Cardiac muscle cell (in vitro differentiated cells and primary cell): ENCODE measurements around the gene ZC3H7B. TPM values are rescaled to one million over a fixed set of nuclear protein-coding genes. Genes with fewer than 3 reads are reported as not detected.

ENCODE experiments used
- DNase-seq, 2 donors: peaks; one replicate each; pipeline versions ENCODE4 v3.0.0 to v3.0.0-alpha.2; 2010 to 2017; ENCODE audit warnings: low read depth in 1 of 2, low spot score in 1 of 2
- H3K27ac ChIP-seq: fragments of 200-600 bp; sonication (generic); 2 replicates; pipeline ENCODE4 v1.5.1; 2016
- H3K27me3 ChIP-seq: fragments of 200-600 bp; sonication (generic); 2 replicates; pipeline ENCODE4 v1.6.0; 2016; ENCODE audit warnings: control low read depth
- H3K36me3 ChIP-seq: fragments of 200-600 bp; sonication (generic); 2 replicates; pipeline ENCODE4 v1.5.1; 2016; ENCODE audit warnings: control low read depth
- H3K4me1 ChIP-seq: fragments of 200-600 bp; sonication (generic); 2 replicates; pipeline ENCODE4 v1.8.1; 2017; ENCODE audit warnings: low read depth, mild to moderate bottlenecking, mixed run types
- H3K4me3 ChIP-seq: fragments of 200-600 bp; sonication (generic); 2 replicates; pipeline ENCODE4 v1.5.1; 2016; ENCODE audit warnings: mild to moderate bottlenecking
- H3K9me3 ChIP-seq: fragments of 200-600 bp; sonication (generic); 2 replicates; pipeline ENCODE4 v1.5.1; 2017; ENCODE audit warnings: low read depth, mild to moderate bottlenecking, control low read depth
- polyA plus RNA-seq: library from polyadenylated mRNA; unstranded; fragments of >200 nt; fragmentation: Nextera tagmentation; extraction: Ambion mirVana; gene quantifications from 2 replicates; pipeline ENCODE4 v1.2.1, GENCODE V29; 2016
- total RNA-seq: library from RNA; depleted of rRNA; stranded (reverse); fragments of >200 nt; gene quantifications from 2 replicates; pipeline ENCODE4 v1.2.3, GENCODE V29; 2016
- TF ChIP-seq, protein P1 (sequence below): IDR thresholded peaks from 2 replicates; pipeline ENCODE4 v1.5.1; 2012; ENCODE audit warnings: low read depth, mild to moderate bottlenecking, low read length

ZC3H7B gene
- total and polyA plus RNA-seq, 2 experiments from 2014 or later: 7.2 to 65.9 TPM

DNA sequence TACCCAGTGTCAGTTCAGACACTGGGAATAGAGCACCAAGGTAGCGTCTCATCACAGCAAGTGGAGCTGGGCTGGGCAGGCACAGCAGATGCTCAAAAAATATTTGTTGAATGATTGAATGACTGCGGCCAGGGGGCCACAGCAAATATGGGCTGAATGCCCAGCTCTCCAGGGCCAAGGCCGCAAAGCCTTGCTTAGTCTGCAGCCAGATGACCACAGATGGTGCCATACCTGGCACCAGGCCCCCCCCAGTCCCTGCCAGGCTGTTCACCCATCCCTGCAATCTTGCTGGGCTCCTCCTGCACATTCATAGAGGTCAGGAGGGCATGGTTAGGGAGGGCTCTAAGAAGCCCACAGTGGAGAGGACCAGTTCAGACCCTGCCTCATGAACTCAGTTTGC is 32.9 kb downstream of the ZC3H7B start:
- DNase-seq: no peak
- TF ChIP-seq, protein P1, sequence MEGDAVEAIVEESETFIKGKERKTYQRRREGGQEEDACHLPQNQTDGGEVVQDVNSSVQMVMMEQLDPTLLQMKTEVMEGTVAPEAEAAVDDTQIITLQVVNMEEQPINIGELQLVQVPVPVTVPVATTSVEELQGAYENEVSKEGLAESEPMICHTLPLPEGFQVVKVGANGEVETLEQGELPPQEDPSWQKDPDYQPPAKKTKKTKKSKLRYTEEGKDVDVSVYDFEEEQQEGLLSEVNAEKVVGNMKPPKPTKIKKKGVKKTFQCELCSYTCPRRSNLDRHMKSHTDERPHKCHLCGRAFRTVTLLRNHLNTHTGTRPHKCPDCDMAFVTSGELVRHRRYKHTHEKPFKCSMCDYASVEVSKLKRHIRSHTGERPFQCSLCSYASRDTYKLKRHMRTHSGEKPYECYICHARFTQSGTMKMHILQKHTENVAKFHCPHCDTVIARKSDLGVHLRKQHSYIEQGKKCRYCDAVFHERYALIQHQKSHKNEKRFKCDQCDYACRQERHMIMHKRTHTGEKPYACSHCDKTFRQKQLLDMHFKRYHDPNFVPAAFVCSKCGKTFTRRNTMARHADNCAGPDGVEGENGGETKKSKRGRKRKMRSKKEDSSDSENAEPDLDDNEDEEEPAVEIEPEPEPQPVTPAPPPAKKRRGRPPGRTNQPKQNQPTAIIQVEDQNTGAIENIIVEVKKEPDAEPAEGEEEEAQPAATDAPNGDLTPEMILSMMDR: no peak

DNA sequence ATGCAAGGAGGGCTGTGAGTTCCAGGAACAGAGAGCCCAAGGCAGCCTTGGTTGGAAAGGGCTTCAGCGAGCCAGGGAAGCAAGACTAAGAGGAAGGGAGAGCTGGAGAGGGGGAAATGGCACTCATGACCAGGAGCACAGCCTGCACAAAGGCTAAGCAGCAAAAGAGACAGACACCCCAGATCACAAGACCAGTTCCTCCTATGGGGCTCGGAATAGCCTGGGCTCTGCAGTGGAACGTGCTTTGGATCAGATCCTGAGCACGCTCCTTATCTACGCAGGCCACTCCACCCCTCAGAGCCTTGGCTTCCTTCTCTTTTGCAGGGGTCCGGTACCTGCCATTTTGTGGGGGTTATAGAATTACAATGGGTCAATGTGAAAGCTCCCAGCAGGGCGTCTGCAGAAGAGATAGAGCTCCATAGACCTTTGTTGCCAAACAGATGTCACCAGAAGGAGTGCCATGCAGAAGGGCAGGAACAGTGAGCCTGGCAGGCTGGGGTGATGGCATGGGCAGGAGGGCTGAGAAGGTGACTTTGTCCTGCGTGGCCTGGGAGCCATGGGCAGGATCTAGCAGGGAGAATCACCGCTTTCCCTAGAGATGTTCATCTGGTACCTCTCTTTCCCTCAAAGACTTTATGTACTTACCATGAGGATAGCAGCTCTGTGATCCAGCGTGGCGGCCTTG is 33.8 kb downstream of the ZC3H7B start:
- Histone ChIP-seq H3K9me3 (no peaks in the 10 kb centered on the region), H3K4me1 (no peaks in the 10 kb centered on the region), H3K4me3 (no peak overlapping the region), H3K36me3 (peaks cover 25% of the 10 kb centered on the region), H3K27ac (no peak overlapping the region), H3K27me3 (no peaks in the 10 kb centered on the region)
- no peak for DNase-seq
- TF ChIP-seq, protein P1: no peak

More for the DNA sequence above, 32.9 kb downstream of the ZC3H7B start:
- H3K4me1 ChIP-seq: no peaks in the 10 kb centered on the region
- no peak overlapping the region for H3K4me3 ChIP-seq
- H3K27ac ChIP-seq: no peak overlapping the region
- peaks cover 20% of the 10 kb centered on the region for H3K36me3 ChIP-seq
- no peaks in the 10 kb centered on the region for H3K27me3 ChIP-seq
- H3K9me3 ChIP-seq: no peaks in the 10 kb centered on the region

DNA sequence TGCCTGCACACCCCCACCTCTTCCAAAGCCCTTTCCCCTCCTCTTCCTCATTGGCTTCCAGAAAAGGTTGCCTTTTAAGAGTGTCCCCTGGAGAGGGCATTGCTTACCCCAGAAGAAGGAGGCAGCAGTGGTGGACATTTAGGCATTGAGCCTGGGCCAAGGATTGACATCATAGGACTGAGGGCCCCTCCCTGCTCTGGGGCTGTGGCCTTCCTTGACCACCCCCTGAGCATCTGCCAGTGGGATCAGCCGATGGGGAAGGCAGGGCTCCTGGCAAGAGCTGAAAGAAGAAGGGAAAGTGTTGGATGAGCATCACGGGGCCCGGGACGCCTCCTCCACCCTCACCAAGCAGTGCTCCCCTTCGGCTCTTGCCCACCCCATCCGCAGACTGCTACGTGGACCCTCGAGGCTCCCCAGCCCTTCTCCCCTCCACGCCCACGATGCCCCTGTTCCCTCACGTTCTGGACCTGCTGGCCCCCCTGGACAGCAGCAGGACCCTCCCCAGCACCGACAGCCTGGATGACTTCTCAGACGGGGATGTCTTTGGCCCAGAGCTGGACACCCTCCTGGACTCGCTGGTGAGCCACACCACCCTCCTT is 37.4 kb downstream of the ZC3H7B start:
- TF ChIP-seq, protein P1: no peak
- DNase-seq: no peak
- H3K4me1 ChIP-seq: no peaks in the 10 kb centered on the region
- peaks cover 18% of the 10 kb centered on the region for H3K36me3 ChIP-seq
- H3K4me3 ChIP-seq: no peak overlapping the region
- no peaks in the 10 kb centered on the region for H3K9me3 ChIP-seq
- no peaks in the 10 kb centered on the region for H3K27me3 ChIP-seq
- H3K27ac ChIP-seq: no peak overlapping the region

DNA sequence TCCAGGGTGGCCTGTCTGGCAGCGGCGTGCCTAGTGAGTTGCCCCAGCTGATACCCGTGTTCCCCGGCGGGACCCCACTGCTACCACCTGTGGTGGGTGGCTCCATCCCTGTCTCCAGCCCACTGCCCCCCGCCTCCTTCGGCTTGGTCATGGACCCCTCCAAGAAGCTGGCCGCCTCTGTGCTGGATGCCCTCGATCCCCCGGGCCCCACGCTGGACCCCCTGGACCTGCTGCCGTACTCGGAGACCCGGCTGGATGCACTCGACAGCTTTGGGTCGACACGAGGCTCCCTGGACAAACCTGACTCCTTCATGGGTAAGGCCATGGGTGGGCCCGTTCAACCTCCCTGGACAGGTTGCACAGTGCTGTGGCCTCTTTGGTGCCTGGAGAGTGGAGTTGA is 38.5 kb downstream of the ZC3H7B start:
- no peaks in the 10 kb centered on the region for H3K4me1 ChIP-seq
- no peak overlapping the region for H3K27ac ChIP-seq
- H3K4me3 ChIP-seq: no peak overlapping the region
- H3K27me3 ChIP-seq: no peaks in the 10 kb centered on the region
- DNase-seq: no peak
- no peaks in the 10 kb centered on the region for H3K9me3 ChIP-seq
- peaks cover 17% of the 10 kb centered on the region for H3K36me3 ChIP-seq
- TF ChIP-seq, protein P1: no peak

DNA sequence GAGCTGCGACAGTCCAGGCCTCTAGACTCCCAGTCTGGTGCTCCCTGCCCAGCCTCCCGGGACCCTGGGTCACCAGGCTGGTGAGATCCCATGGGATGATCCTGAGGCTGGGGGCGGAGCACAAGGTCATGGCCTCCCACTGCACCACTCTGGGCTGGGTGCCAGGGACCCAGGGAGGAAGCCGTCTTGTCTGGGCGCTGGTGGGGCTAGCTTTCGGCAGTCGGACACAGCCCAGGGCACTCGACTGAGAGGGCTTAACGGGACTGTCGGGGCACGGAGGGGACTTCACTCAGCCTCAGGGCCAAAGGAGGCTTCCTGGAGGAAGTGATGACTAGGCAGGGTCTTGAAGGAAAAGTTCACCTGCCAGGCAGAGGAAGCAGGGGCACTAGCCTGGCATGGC is 39.0 kb downstream of the ZC3H7B start:
- no peak overlapping the region for H3K27ac ChIP-seq
- TF ChIP-seq, protein P1: no peak

More for the DNA sequence above, 39.0 kb downstream of the ZC3H7B start:
- Histone ChIP-seq H3K36me3 (peaks cover 20% of the 10 kb centered on the region), H3K4me3 (no peak overlapping the region), H3K9me3 (no peaks in the 10 kb centered on the region), H3K4me1 (no peaks in the 10 kb centered on the region), H3K27me3 (no peaks in the 10 kb centered on the region)
- DNase-seq: no peak
